HG03097 (cell line): ENCODE data around the gene HOXC12.

Experiments
- ATAC-seq: cut with Tn5 transposase; IDR thresholded peaks from one replicate; pipeline ENCODE4 v1.9.1; 2021; ENCODE audit not compliant: unreplicated experiment, low FRiP score

HOXC12 gene

DNA sequence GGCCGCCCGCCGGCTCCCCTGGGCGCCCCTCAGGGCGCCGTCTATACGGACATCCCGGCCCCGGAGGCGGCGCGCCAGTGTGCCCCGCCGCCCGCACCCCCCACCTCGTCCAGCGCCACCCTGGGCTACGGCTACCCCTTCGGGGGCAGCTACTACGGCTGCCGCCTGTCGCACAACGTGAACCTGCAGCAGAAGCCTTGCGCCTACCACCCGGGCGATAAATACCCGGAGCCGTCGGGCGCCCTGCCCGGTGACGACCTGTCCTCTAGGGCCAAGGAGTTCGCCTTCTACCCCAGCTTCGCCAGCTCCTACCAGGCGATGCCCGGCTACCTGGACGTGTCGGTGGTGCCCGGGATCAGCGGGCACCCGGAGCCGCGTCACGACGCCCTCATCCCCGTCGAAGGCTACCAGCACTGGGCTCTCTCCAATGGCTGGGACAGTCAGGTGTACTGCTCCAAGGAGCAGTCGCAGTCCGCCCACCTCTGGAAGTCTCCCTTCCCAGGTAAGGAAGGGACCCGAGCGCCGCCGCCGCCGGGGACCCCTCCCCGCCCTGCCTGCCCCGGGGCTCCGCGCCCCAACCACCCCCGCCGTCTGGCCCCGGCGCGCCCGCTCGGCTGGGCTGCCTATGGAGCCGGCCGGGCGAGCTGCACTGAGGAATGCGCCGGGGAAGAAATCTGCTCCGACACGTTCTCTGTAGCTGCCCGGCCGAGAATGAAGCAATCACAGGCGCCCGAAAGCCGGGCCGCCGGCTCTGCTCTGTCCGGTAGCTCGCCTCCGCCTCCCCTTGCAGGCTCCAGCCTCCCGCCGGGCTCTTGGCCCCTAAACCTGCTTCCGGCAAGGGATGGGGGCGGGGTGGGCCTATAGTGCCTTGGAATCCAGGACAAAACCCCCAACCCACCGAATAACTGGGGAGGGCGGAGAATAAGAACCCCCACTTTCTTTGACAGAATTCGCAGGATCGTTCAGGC lies 15.3 kb upstream of the HOXC12 start:
- no peak for ATAC-seq

GRCh38 chr12:53940443-53941014 lies 14.2 kb upstream of the HOXC12 start:
- ATAC-seq, result no peak

DNA sequence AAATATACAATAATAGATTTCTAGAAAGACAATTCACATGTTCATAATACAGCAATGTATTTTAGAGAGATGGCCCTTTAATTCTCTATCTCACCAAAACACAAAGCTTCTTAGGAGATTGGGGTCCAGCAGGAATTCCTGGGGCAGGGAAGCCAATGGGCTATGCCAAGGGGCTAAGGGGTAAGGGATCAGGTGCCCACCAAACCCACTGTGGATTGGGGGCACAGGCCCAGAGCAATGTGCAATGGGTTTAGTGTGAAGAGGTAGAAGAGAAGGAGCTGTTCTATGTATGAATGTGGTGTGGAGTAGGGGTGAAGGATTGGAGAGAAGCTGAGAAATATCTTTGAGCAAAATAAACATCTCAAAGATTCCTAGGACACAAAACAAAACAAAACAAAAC lies 13.5 kb upstream of the HOXC12 start:
- no peak for ATAC-seq

- ATAC-seq, result no peak
Measured at GRCh38 chr12:53941750-53942149, 13.0 kb upstream of the HOXC12 start.

DNA sequence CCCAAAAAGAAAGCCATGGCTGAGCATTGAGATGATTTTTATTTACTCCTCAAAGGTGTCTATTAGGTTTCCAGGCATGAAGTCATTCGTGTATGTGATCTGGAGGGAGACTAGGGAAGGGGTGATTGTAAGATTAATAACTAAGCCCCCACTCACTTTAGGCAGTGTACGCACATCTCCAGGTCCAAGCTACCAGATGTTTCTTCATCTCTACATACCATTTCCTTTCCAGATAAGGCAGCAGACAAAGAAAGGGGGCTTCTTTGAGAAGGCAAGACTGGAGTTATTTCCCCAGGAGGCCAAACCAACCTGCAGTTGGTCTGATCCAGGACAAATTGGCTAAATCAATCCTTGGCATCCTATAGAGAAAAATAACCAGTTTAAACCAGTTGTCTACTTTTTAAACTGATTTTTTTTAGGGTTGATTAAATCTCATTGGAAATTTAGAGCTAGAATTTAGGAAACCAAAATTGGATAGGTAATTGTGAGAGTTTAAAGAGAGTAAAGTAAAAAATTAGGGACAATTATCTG lies 12.2 kb upstream of the HOXC12 start:
- ATAC-seq, result no peak

GRCh38 chr12:53944209-53944608 lies 10.5 kb upstream of the HOXC12 start:
- no peak for ATAC-seq

GRCh38 chr12:53944907-53945847 lies 9.5 kb upstream of the HOXC12 start:
- ATAC-seq, result no peak

GRCh38 chr12:53947743-53948142 lies 7.0 kb upstream of the HOXC12 start:
- no peak for ATAC-seq

DNA sequence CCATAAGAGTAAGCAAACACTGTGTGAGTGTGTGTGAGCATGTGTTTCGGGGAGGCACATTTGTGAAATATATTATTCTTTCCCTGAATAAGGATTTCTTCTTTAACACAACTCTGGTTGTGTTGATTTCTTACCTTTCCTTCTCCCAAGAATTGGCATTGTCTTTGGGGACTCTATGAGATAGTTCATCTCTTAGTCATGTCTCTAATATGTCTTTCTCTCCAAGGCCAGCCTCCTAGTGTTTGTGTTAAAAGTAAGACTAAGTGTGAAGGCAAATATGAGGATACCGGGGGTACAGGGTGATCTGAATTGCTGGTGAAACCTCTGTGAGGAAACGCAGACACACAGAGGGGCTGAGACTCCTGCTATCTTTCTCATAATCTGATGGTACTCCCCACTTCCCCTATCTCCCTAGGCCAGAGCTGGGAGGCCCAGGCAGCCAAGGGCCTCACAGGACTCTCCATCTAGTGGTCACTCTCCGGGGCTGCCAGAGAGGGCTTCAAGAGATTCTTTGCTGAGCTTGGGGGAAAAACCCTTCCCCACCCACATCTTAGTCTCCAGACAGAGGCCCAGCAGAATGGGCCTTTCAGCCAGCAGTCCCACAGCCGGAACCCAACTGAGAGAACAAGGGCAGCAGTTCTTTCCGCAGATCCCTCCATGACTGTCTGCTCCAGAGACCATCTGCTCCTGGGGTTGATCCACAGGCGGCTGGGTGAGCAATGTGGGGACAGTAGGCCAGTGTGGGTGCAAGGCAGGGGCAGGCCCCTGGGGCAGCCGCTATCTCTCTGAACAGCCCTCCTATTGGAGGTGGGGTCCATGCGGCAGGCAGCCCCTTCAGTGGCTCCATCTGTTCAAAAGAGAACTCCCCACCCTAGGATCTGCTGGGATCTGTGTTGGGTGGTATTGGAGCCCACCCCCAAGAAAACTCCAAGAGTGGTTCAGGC lies 5.8 kb upstream of the HOXC12 start:
- no peak for ATAC-seq

DNA sequence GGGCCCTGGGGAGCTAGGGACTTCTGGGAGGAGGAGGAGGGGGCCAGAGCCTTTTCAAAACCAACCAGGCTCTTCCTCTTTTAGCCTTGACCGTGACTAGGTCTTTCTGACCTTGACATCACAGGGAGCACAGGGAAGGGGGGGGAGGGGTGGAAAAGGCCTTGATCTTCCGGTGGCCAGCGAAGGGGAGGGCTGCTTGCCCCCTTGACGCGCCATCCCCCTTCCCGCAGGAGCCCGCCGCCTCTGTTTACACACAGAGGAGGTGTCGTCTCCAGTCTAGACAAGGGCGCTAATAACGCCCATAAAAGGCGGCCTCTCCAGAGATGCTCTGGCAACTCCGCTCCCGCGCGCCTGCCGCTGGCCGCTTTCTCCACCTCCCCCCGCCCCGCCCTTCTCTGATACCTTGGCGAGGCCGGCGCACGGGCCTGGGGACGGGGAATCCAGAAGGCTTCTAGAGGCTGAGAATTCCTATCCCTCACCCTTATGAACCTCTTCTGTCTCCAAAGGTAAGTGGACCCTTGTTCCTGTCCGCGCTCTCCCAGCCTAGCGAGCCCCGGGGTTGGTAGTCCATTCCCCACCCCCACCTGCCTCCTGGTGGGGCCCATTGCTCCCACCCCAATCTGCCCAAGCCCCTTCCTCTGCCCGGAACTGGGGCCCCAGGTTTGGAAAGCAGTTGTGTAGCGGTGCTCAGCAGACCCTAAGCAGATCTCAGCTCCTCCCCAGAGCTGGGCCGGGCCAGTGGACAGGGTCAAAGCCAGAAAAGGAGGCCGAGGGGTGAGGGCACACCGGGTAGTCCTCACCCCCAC lies 4.9 kb upstream of the HOXC12 start:
- ATAC-seq, result no peak

DNA sequence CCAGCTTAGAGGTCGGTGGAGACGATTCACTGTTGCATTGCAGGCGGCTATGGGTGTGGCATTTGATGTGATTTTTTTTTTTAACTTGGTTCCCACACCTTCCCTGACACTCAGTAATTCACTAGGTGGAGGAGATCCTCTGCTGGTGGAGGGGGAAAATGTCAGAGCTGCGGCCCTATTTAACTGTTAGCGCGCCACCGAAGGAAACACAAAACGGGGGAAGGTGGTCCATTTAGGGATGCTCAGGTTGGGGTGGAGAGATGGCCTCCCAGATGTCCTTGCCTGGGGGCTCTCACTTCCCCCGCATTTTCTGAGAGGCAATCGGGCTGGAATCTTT lies 4.3 kb upstream of the HOXC12 start:
- ATAC-seq, result no peak

- ATAC-seq, result no peak
Measured at GRCh38 chr12:53950789-53951576, 3.7 kb upstream of the HOXC12 start.

- ATAC-seq, result no peak
Measured at GRCh38 chr12:53951577-53952334, 2.9 kb upstream of the HOXC12 start.

GRCh38 chr12:53952335-53952694 lies 2.4 kb upstream of the HOXC12 start:
- no peak for ATAC-seq

GRCh38 chr12:53952871-53953734 lies 1.6 kb upstream of the HOXC12 start:
- no peak for ATAC-seq

- no peak for ATAC-seq
Measured at GRCh38 chr12:53953831-53954693, 641 bp upstream of the HOXC12 start.
